Ovary (tissue), 3 donors: ENCODE results near the gene MRPS5.

Experiments
- POLR2A ChIP-seq: fragments of 450-650 bp; IDR thresholded peaks from one replicate; pipeline ENCODE4 v1.6.1; 2017; ENCODE audit warnings: antibody characterized with exemption, mild to moderate bottlenecking, moderate library complexity
- TF ChIP-seq, protein P1 (sequence below), 3 donors: fragments of 450-650 bp in 2 of 3; fragments of 200-600 bp in 1 of 3; IDR thresholded peaks; one replicate each; pipeline versions ENCODE4 v1.5.1 to v1.8.0; 2016 to 2022; ENCODE audit warnings: antibody characterized with exemption in 3 of 3, mild to moderate bottlenecking in 1 of 3
- donor health status: DM: no; HTN: no; CAD: no.

DNA sequence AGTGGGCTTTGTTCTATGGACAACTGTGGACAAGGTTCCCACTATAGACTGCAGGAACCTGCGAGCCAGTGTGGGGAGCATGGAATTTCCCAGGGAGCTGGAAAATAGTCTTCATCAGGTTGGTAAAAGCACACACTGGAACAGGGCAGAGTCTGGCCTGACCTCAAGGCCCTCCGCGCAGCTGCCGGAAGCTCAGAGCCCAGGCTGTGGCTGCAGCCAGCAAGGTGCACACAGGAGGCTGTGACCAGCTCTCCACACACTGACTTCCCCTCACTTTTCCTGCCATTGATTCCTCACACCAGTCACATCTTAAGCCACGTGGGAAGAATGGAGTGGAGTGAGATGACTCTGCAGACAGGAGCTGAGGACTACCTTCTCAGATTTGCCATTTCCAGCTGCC, 77.0 kb downstream of the MRPS5 start:
- no peak for TF ChIP-seq POLR2A
- TF ChIP-seq, protein P1, sequence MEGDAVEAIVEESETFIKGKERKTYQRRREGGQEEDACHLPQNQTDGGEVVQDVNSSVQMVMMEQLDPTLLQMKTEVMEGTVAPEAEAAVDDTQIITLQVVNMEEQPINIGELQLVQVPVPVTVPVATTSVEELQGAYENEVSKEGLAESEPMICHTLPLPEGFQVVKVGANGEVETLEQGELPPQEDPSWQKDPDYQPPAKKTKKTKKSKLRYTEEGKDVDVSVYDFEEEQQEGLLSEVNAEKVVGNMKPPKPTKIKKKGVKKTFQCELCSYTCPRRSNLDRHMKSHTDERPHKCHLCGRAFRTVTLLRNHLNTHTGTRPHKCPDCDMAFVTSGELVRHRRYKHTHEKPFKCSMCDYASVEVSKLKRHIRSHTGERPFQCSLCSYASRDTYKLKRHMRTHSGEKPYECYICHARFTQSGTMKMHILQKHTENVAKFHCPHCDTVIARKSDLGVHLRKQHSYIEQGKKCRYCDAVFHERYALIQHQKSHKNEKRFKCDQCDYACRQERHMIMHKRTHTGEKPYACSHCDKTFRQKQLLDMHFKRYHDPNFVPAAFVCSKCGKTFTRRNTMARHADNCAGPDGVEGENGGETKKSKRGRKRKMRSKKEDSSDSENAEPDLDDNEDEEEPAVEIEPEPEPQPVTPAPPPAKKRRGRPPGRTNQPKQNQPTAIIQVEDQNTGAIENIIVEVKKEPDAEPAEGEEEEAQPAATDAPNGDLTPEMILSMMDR (IDR thresholded peaks at IDR 0.05): no peak
